HepG2 (cell line): ENCODE measurements around the gene S1PR5. TPM values are rescaled to one million over a fixed set of nuclear protein-coding genes. Genes with fewer than 3 reads are reported as not detected.

Experiments used
- CBX1 ChIP-seq: IDR thresholded peaks from one replicate; pipeline ENCODE4 v1.6.1; 2016; ENCODE audit warnings: antibody characterized with exemption, low read depth
- EED ChIP-seq: sonication (generic); formaldehyde crosslinking; IDR thresholded peaks from 2 replicates; pipeline ENCODE4 v1.5.0; 2020; ENCODE audit warnings: mild to moderate bottlenecking, missing genetic modification reagents
- EZH2 ChIP-seq: conservative IDR thresholded peaks from 2 replicates; pipeline ENCODE4 v1.6.1; 2012; ENCODE audit warnings: mild to moderate bottlenecking, low read depth, low read length, moderate library complexity
- FLYWCH1 ChIP-seq: sonication (generic); formaldehyde crosslinking; IDR thresholded peaks from 2 replicates; pipeline ENCODE4 v1.8.1; 2023; ENCODE audit warnings: mild to moderate bottlenecking, missing genetic modification reagents
- JUNB ChIP-seq: sonication (generic); formaldehyde crosslinking; IDR thresholded peaks from 2 replicates; pipeline ENCODE4 v1.8.0; 2022; ENCODE audit warnings: missing genetic modification reagents, mild to moderate bottlenecking, borderline replicate concordance
- KDM4B ChIP-seq: sonication (generic); formaldehyde crosslinking; IDR thresholded peaks from 2 replicates; pipeline ENCODE4 v1.4.0; 2020; ENCODE audit warnings: missing genetic modification reagents
- NCOR1 ChIP-seq: fragments of 200-600 bp; sonication (generic); IDR thresholded peaks from 2 replicates; pipeline ENCODE4 v1.7.0; 2017; ENCODE audit warnings: antibody characterized with exemption, low read length, borderline replicate concordance
- NR2C2 ChIP-seq: sonication (generic); formaldehyde crosslinking; IDR thresholded peaks from 2 replicates; pipeline ENCODE4 v1.4.0; 2020; ENCODE audit warnings: missing genetic modification reagents, mild to moderate bottlenecking, moderate library complexity, borderline replicate concordance
- RBFOX2 ChIP-seq: fragments of 200-400 bp; formaldehyde crosslinking; IDR thresholded peaks from 2 replicates; pipeline ENCODE4 v1.6.1; 2017; ENCODE audit warnings: low read depth, mild to moderate bottlenecking, low read length
- SALL2 ChIP-seq: sonication (generic); formaldehyde crosslinking; IDR thresholded peaks from 2 replicates; pipeline ENCODE4 v1.8.1; 2023; ENCODE audit warnings: mild to moderate bottlenecking, missing genetic modification reagents, inconsistent platforms
- TCF7 ChIP-seq: sonication (generic); IDR thresholded peaks from 2 replicates; pipeline ENCODE4 v1.6.1; 2016; ENCODE audit warnings: antibody characterized with exemption, low read depth
- TOE1 ChIP-seq: sonication (generic); formaldehyde crosslinking; IDR thresholded peaks from 2 replicates; pipeline ENCODE4 v1.4.0; 2020; ENCODE audit warnings: mild to moderate bottlenecking, missing genetic modification reagents
- YY1 ChIP-seq: IDR thresholded peaks from 2 replicates; pipeline ENCODE4 v1.6.1; 2011; ENCODE audit warnings: low read length, low read depth, moderate library complexity, mild to moderate bottlenecking; ENCODE audit not compliant: insufficient read depth, insufficient replicate concordance
- ZBTB42 ChIP-seq: sonication (generic); formaldehyde crosslinking; IDR thresholded peaks from 2 replicates; pipeline ENCODE4 v1.5.0; 2020; ENCODE audit warnings: mild to moderate bottlenecking, missing genetic modification reagents
- ZFP37 ChIP-seq: sonication (generic); formaldehyde crosslinking; IDR thresholded peaks from 2 replicates; pipeline ENCODE4 v1.4.0; 2020; ENCODE audit warnings: missing genetic modification reagents, borderline replicate concordance
- ZNF24 ChIP-seq: fragments of 450-650 bp; IDR thresholded peaks from 2 replicates; pipeline ENCODE4 v1.6.1; 2017; ENCODE audit warnings: antibody characterized with exemption, mild to moderate bottlenecking
- ZSCAN21 ChIP-seq: sonication (generic); formaldehyde crosslinking; IDR thresholded peaks from 2 replicates; pipeline ENCODE4 v1.8.0; 2022; ENCODE audit warnings: mild to moderate bottlenecking, missing genetic modification reagents, moderate library complexity, borderline replicate concordance
- polyA plus RNA-seq, 8 experiments: library from polyadenylated mRNA; depleted of rRNA in 3 of 8; stranded (reverse) in 7 of 8; unstranded in 1 of 8; fragments of >200 nt; fragmentation: Illumina TruSeq in 4 of 8; extraction: Trizol in 4 of 8; gene quantifications; 2 replicates each; pipeline versions ENCODE4 v1.2.1 to v1.2.3, GENCODE V29; 2011 to 2016; ENCODE audit warnings: low read depth in 4 of 8, missing spikeins in 1 of 8, mixed read lengths in 1 of 8; ENCODE audit not compliant: insufficient read depth in 1 of 8
- total RNA-seq, 5 experiments: library from RNA; depleted of rRNA; stranded (reverse); fragments of >200 nt; fragmentation: Illumina TruSeq; extraction: Trizol; gene quantifications; 2 replicates each; pipeline ENCODE4 v1.2.3, GENCODE V29; 2016; ENCODE audit warnings: low read depth in 1 of 5
- TF ChIP-seq, protein P1 (sequence below): sonication (generic); formaldehyde crosslinking; IDR thresholded peaks from 2 replicates; pipeline ENCODE4 v1.5.0; 2020; ENCODE audit warnings: missing genetic modification reagents
- TF ChIP-seq, protein P2 (sequence below): sonication (generic); formaldehyde crosslinking; conservative IDR thresholded peaks from 2 replicates; pipeline ENCODE4 v1.4.0; 2020; ENCODE audit warnings: missing genetic modification reagents
- TF ChIP-seq, protein P3 (sequence below): sonication (generic); formaldehyde crosslinking; IDR thresholded peaks from 2 replicates; pipeline ENCODE4 v1.4.0; 2020; ENCODE audit warnings: missing genetic modification reagents
- TF ChIP-seq, protein P4 (sequence below): sonication (generic); formaldehyde crosslinking; IDR thresholded peaks from 2 replicates; pipeline ENCODE4 v1.8.0; 2022; ENCODE audit warnings: mild to moderate bottlenecking, missing genetic modification reagents; ENCODE audit not compliant: insufficient replicate concordance

The S1PR5 gene
- total and polyA plus RNA-seq, 2 of the 13 experiments (the other 11 are each of a cell fraction or from before 2014, with no cell fraction given): 0.04 TPM; not detected in 1

DNA sequence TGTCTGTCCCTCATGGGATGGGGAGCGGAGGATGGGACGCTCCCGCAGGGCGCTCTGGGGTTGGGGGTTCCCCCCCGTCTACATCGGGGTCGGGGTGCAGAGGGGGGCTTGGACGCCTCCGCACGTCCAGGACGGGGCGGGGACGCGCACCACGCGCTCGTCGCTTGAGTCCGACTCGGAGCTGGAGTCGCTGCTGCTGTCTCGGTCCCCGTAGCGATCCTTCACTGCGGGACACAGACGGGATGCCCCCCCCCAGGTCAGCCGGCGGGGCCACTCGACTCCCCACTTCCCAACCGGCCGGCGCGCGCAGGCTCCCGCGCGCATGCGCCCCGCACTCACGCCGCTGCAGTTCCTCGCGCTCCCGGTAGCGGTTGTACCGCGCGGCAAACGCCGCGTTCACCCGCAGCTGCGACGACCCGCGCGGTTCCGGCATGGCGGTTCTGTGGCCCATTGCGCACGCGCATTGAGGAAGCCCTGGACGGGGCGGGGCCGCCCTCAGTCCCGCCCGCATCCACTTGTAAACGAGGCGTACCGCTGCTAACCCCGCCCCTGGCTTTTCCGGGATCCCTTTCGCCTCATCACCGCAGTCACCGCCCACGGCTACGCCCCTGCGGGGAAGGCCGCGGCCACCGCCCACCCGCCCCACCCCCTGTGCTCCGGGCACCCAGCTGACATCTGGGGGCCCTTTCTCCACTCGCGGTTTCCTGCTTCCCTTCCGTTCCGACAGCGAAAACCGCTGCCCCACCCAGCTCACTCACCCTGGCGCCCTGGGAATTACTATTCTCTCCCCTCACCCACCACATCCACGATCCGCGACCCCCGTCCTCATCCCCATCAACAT is 48.5 kb upstream of the S1PR5 start, which contains the start of gene KRI1 (continued):
- TF ChIP-seq NCOR1 (no peak), TCF7 (no peak), JUNB (no peak), YY1 (peak; percentile 90), NR2C2 (peak; percentile 69), TOE1 (CRISPR knock-in tag) (peak; percentile 61; the same call in 1 of the 2 replicates), FLYWCH1 (CRISPR knock-in tag) (0 out of 2 replicates have a peak, but pooled peaks have one; percentile 79), ZNF24 (no peak), ZBTB42 (peak; percentile 80; the same call in 1 of the 2 replicates), ZSCAN21 (CRISPR knock-in tag) (peak; percentile 82; the same call in 1 of the 2 replicates), EED (peak; percentile 70), CBX1 (no peak), RBFOX2 (peak; percentile 92), ZFP37 (CRISPR knock-in tag) (peak; percentile 85; the same call in 1 of the 2 replicates), EZH2 (no peak), KDM4B (CRISPR knock-in tag) (peak; percentile 59; the same call in 1 of the 2 replicates), SALL2 (no peak; the same call in 1 of the 2 replicates)
- TF ChIP-seq, protein P1, sequence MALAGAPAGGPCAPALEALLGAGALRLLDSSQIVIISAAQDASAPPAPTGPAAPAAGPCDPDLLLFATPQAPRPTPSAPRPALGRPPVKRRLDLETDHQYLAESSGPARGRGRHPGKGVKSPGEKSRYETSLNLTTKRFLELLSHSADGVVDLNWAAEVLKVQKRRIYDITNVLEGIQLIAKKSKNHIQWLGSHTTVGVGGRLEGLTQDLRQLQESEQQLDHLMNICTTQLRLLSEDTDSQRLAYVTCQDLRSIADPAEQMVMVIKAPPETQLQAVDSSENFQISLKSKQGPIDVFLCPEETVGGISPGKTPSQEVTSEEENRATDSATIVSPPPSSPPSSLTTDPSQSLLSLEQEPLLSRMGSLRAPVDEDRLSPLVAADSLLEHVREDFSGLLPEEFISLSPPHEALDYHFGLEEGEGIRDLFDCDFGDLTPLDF: peak; percentile 85
- TF ChIP-seq, protein P2, sequence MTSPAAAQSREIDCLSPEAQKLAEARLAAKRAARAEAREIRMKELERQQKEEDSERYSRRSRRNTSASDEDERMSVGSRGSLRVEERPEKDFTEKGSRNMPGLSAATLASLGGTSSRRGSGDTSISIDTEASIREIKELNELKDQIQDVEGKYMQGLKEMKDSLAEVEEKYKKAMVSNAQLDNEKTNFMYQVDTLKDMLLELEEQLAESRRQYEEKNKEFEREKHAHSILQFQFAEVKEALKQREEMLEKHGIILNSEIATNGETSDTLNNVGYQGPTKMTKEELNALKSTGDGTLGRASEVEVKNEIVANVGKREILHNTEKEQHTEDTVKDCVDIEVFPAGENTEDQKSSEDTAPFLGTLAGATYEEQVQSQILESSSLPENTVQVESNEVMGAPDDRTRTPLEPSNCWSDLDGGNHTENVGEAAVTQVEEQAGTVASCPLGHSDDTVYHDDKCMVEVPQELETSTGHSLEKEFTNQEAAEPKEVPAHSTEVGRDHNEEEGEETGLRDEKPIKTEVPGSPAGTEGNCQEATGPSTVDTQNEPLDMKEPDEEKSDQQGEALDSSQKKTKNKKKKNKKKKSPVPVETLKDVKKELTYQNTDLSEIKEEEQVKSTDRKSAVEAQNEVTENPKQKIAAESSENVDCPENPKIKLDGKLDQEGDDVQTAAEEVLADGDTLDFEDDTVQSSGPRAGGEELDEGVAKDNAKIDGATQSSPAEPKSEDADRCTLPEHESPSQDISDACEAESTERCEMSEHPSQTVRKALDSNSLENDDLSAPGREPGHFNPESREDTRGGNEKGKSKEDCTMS (CRISPR knock-in tag): no peak
- TF ChIP-seq, protein P3, sequence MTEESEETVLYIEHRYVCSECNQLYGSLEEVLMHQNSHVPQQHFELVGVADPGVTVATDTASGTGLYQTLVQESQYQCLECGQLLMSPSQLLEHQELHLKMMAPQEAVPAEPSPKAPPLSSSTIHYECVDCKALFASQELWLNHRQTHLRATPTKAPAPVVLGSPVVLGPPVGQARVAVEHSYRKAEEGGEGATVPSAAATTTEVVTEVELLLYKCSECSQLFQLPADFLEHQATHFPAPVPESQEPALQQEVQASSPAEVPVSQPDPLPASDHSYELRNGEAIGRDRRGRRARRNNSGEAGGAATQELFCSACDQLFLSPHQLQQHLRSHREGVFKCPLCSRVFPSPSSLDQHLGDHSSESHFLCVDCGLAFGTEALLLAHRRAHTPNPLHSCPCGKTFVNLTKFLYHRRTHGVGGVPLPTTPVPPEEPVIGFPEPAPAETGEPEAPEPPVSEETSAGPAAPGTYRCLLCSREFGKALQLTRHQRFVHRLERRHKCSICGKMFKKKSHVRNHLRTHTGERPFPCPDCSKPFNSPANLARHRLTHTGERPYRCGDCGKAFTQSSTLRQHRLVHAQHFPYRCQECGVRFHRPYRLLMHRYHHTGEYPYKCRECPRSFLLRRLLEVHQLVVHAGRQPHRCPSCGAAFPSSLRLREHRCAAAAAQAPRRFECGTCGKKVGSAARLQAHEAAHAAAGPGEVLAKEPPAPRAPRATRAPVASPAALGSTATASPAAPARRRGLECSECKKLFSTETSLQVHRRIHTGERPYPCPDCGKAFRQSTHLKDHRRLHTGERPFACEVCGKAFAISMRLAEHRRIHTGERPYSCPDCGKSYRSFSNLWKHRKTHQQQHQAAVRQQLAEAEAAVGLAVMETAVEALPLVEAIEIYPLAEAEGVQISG (CRISPR knock-in tag): peak; percentile 86
- TF ChIP-seq, protein P4, sequence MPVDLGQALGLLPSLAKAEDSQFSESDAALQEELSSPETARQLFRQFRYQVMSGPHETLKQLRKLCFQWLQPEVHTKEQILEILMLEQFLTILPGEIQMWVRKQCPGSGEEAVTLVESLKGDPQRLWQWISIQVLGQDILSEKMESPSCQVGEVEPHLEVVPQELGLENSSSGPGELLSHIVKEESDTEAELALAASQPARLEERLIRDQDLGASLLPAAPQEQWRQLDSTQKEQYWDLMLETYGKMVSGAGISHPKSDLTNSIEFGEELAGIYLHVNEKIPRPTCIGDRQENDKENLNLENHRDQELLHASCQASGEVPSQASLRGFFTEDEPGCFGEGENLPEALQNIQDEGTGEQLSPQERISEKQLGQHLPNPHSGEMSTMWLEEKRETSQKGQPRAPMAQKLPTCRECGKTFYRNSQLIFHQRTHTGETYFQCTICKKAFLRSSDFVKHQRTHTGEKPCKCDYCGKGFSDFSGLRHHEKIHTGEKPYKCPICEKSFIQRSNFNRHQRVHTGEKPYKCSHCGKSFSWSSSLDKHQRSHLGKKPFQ (CRISPR knock-in tag): peak; percentile 48
